Endothelial cell of umbilical vein (primary cell): ENCODE measurements around the gene EPN1. TPM values are rescaled to one million over a fixed set of nuclear protein-coding genes. Genes with fewer than 3 reads are reported as not detected.

Experiments
- BruUV-seq: library from RNA; stranded (reverse); fragments of 400-500 nt; replicated peaks from 2 replicates; lab custom pipeline; 2021; lab: Mats Ljungman, UMichigan
- CTCF ChIA-PET: fragments of 300-600, 350-600 bp; sonication (Branson Sonifier 250); formaldehyde crosslinking; loops from one replicate; lab custom pipeline; 2021; ENCODE audit warnings: antibody characterized with exemption, inconsistent platforms; lab: Charles Lee
- POLR2A ChIA-PET: fragments of 300-600, 350-600 bp; sonication (Branson Sonifier 250); formaldehyde crosslinking; loops from one replicate; lab custom pipeline; 2021; ENCODE audit warnings: antibody characterized with exemption, inconsistent platforms; lab: Charles Lee
- DNase-seq: peaks from one replicate; pipeline ENCODE4 v3.0.0-alpha.2; 2011; ENCODE audit warnings: low read depth, low spot score
- FAIRE-seq: peaks from 2 replicates; lab custom pipeline; 2011; peaks lifted over from hg19 to GRCh38; lab: Jason Lieb, UNC
- H2AFZ ChIP-seq: 2 replicates; pipeline ENCODE4 v1.6.0; 2012; ENCODE audit warnings: low read depth, low read length, control low read depth, inconsistent platforms
- H3K27ac ChIP-seq: 2 replicates; pipeline ENCODE4 v1.5.1; 2011; ENCODE audit warnings: low read depth, mild to moderate bottlenecking, control low read depth, low read length, moderate library complexity; ENCODE audit not compliant: insufficient read depth
- H3K27me3 ChIP-seq, 2 experiments: 2 replicates each; pipeline versions ENCODE4 v1.6.0 to v1.6.1; 2011; ENCODE audit warnings: low read length in 2 of 2, mixed read lengths in 1 of 2; ENCODE audit not compliant: control insufficient read depth in 2 of 2, insufficient read depth in 2 of 2
- H3K36me3 ChIP-seq, 2 experiments: 2 replicates in 1 of 2; 3 replicates in 1 of 2; pipeline ENCODE4 v1.5.1; 2011; ENCODE audit warnings: low read length in 2 of 2, mild to moderate bottlenecking in 1 of 2, moderate library complexity in 1 of 2; ENCODE audit not compliant: control insufficient read depth in 2 of 2, insufficient read depth in 2 of 2; ENCODE audit errors: extremely low read depth in 1 of 2
- H3K4me1 ChIP-seq: 3 replicates; pipeline ENCODE4 v1.5.1; 2011; ENCODE audit warnings: mild to moderate bottlenecking, low read length; ENCODE audit not compliant: control insufficient read depth, insufficient read depth; ENCODE audit errors: extremely low read depth
- H3K4me2 ChIP-seq: 2 replicates; pipeline ENCODE4 v1.6.1; 2011; ENCODE audit warnings: low read length, control low read depth, mixed read lengths; ENCODE audit not compliant: insufficient read depth
- H3K4me3 ChIP-seq, 3 experiments: fragments of 200-600 bp in 1 of 3; sonication (generic), shearing (Covaris generic) in 1 of 3; replicated peaks in 1 of 3; 2 replicates each; pipeline ENCODE4 v1.5.1; 2011 to 2016; ENCODE audit warnings: control low read depth in 3 of 3, low read length in 3 of 3, mild to moderate bottlenecking in 2 of 3, inconsistent platforms in 1 of 3, low read depth in 1 of 3, moderate library complexity in 1 of 3; ENCODE audit not compliant: insufficient read depth in 1 of 3
- H3K79me2 ChIP-seq: 2 replicates; pipeline ENCODE4 v1.6.0; 2012; ENCODE audit warnings: low read length, inconsistent platforms; ENCODE audit not compliant: control insufficient read depth, insufficient read depth
- H3K9ac ChIP-seq: replicated peaks from 2 replicates; pipeline ENCODE3; 2011; ENCODE audit warnings: low read length, control low read depth; ENCODE audit not compliant: insufficient read depth; ENCODE audit errors: extremely low read depth
- H3K9me1 ChIP-seq: replicated peaks from 3 replicates; pipeline ENCODE4 v1.6.0; 2011; ENCODE audit warnings: mild to moderate bottlenecking, low read length; ENCODE audit not compliant: control insufficient read depth, insufficient read depth; ENCODE audit errors: extremely low read depth
- H3K9me3 ChIP-seq: replicated peaks from 2 replicates; pipeline ENCODE4 v1.5.1; 2012; ENCODE audit warnings: low read length, inconsistent platforms; ENCODE audit not compliant: control insufficient read depth, insufficient read depth
- H4K20me1 ChIP-seq: replicated peaks from 2 replicates; pipeline ENCODE3; 2011; ENCODE audit warnings: mild to moderate bottlenecking, low read length; ENCODE audit not compliant: control insufficient read depth, insufficient read depth; ENCODE audit errors: extremely low read depth
- EZH2 ChIP-seq: IDR thresholded peaks from 2 replicates; pipeline ENCODE4 v1.6.1; 2012; ENCODE audit warnings: borderline replicate concordance, low read depth, mild to moderate bottlenecking, moderate library complexity, low read length, inconsistent platforms; ENCODE audit not compliant: severe bottlenecking
- FOS ChIP-seq: IDR thresholded peaks from 2 replicates; pipeline ENCODE4 v1.6.1; 2011; ENCODE audit warnings: mild to moderate bottlenecking, low read length, moderate library complexity, borderline replicate concordance; ENCODE audit not compliant: insufficient read depth
- GATA2 ChIP-seq: IDR thresholded peaks from 2 replicates; pipeline ENCODE4 v1.7.0; 2011; ENCODE audit warnings: low read depth, mild to moderate bottlenecking, moderate library complexity, mixed read lengths, low read length; ENCODE audit not compliant: insufficient read length, insufficient read depth
- JUN ChIP-seq: IDR thresholded peaks from 2 replicates; pipeline ENCODE4 v1.6.1; 2011; ENCODE audit warnings: borderline replicate concordance, low read depth; ENCODE audit not compliant: insufficient read length, insufficient read depth
- MYC ChIP-seq: IDR thresholded peaks from one replicate; pipeline ENCODE4 v1.6.1; 2011; ENCODE audit warnings: mild to moderate bottlenecking, low read depth, low read length
- POLR2A ChIP-seq: IDR thresholded peaks from 2 replicates; pipeline ENCODE4 v1.6.1; 2012; ENCODE audit warnings: low read depth, mild to moderate bottlenecking, control low read depth, low read length
- POLR2AphosphoS5 ChIP-seq: IDR thresholded peaks from 2 replicates; pipeline ENCODE4 v1.6.1; 2012; ENCODE audit warnings: low read depth, mild to moderate bottlenecking, control low read depth, low read length, moderate library complexity; ENCODE audit not compliant: insufficient read depth
- dilution Hi-C: fragments of 300-500 bp; cut with MboI; formaldehyde crosslinking; loops from one replicate; pipeline ENCODE4 v1.15.0; 2019; ENCODE audit warnings: low sequenced_read_pairs; ENCODE audit not compliant: extremely low pct_ligation_motif_present
- intact Hi-C: fragments of 100-400 bp; cut with micrococcal nuclease; formaldehyde crosslinking; loops from one replicate; pipeline ENCODE4 v1.10.0; 2022
- polyA plus RNA-seq, 4 experiments: library from polyadenylated mRNA; depleted of rRNA in 3 of 4; stranded (reverse) in 3 of 4; unstranded in 1 of 4; fragments of >200 nt; gene quantifications; 2 replicates each; pipeline versions ENCODE4 v1.2.1 to v1.2.3, GENCODE V29; 2011 to 2012; ENCODE audit warnings: missing spikeins in 1 of 4
- total RNA-seq: library from RNA; stranded (reverse); gene quantifications from 2 replicates; pipeline ENCODE4 v1.2.3, GENCODE V29; 2021
- TF ChIP-seq, protein P1 (sequence below): IDR thresholded peaks from 2 replicates; pipeline ENCODE4 v1.6.1; 2011; ENCODE audit not compliant: insufficient read depth, insufficient read length
- TF ChIP-seq, protein P2 (sequence below), 2 donors: IDR thresholded peaks; 1 replicate in 1 of 2; 2 replicates in 1 of 2; pipeline ENCODE4 v1.5.1; 2011; ENCODE audit warnings: low read length in 2 of 2, mild to moderate bottlenecking in 2 of 2, moderate library complexity in 2 of 2, control low read depth in 1 of 2, inconsistent platforms in 1 of 2, low read depth in 1 of 2; ENCODE audit not compliant: insufficient read depth in 1 of 2; ENCODE audit errors: extremely low read depth in 1 of 2

The EPN1 gene
- total and polyA plus RNA-seq, 2 donors (not counting 3 experiments of a cell fraction or from before 2014, with no cell fraction given) = 87.2 to 138 TPM

- Histone ChIP-seq H3K4me1 (peaks cover 26% of the 10 kb centered on the region), H3K27ac (no peak overlapping the region), H2AFZ (no peak overlapping the region), H3K4me3 (peak overlapping the region; percentile 46 to 75 (median 60)), H3K27me3 (no peaks in the 10 kb centered on the region), H3K9me3 (no peaks in the 10 kb centered on the region), H3K79me2 (peaks cover 24% of the 10 kb centered on the region), H3K4me2 (peak overlapping the region; percentile 53), H4K20me1 (no peaks in the 10 kb centered on the region), H3K36me3 (peaks cover 3 to 10% of the 10 kb centered on the region in 2 experiments), H3K9ac (peak overlapping the region; percentile 27), H3K9me1 (no peaks in the 10 kb centered on the region)
- dilution Hi-C loops (no loop called here), intact Hi-C loops (loop anchor here (1.0 to 5.0 kb wide), 2 partner anchors 7 to 555 kb away; no protein-coding TSS in a partner anchor)
- CTCF ChIA-PET = interaction anchor here (1.1 to 2.0 kb wide), 3 partner anchors 9 to 12 kb away, joined by 4 to 14 read pairs (median 7); no protein-coding TSS in a partner anchor
- no peak for TF ChIP-seq GATA2
- TF ChIP-seq POLR2A = peak; percentile 38
- TF ChIP-seq, protein P1, sequence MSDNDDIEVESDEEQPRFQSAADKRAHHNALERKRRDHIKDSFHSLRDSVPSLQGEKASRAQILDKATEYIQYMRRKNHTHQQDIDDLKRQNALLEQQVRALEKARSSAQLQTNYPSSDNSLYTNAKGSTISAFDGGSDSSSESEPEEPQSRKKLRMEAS = no peak
- TF ChIP-seq, protein P2, sequence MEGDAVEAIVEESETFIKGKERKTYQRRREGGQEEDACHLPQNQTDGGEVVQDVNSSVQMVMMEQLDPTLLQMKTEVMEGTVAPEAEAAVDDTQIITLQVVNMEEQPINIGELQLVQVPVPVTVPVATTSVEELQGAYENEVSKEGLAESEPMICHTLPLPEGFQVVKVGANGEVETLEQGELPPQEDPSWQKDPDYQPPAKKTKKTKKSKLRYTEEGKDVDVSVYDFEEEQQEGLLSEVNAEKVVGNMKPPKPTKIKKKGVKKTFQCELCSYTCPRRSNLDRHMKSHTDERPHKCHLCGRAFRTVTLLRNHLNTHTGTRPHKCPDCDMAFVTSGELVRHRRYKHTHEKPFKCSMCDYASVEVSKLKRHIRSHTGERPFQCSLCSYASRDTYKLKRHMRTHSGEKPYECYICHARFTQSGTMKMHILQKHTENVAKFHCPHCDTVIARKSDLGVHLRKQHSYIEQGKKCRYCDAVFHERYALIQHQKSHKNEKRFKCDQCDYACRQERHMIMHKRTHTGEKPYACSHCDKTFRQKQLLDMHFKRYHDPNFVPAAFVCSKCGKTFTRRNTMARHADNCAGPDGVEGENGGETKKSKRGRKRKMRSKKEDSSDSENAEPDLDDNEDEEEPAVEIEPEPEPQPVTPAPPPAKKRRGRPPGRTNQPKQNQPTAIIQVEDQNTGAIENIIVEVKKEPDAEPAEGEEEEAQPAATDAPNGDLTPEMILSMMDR (IDR thresholded peaks at IDR 0.05; ENCODE audit: extremely low read depth in 1 of 2, insufficient read depth in 1 of 2, low read depth in 1 of 2, low read length in 2 of 2) = no peak
- peak; percentile 16 for TF ChIP-seq POLR2AphosphoS5
- TF ChIP-seq MYC = no peak
- TF ChIP-seq JUN = no peak
- no peak for TF ChIP-seq FOS
- no peak for TF ChIP-seq EZH2
- FAIRE-seq (no peak), DNase-seq (no peak)
- POLR2A ChIA-PET = interaction anchor here (0.7 to 1.3 kb wide), 3 partner anchors 9 to 16 kb away, joined by 3 to 4 read pairs (median 4); partner anchors contain the start of gene U2AF2
- BruUV-seq = no TSS peak
Observed at GRCh38 chr19:55642153-55643002, 32.6 kb upstream of the EPN1 start.
